NCI-H526 treated with DMSO at 0.1 percent for 48 hours (cell line): Measurements from ENCODE around the gene UNC5B.

Experiments
- DNase-seq: peaks from one replicate; lab custom pipeline; 2025; lab: John Stamatoyannopoulos, UW

Gene UNC5B

DNA sequence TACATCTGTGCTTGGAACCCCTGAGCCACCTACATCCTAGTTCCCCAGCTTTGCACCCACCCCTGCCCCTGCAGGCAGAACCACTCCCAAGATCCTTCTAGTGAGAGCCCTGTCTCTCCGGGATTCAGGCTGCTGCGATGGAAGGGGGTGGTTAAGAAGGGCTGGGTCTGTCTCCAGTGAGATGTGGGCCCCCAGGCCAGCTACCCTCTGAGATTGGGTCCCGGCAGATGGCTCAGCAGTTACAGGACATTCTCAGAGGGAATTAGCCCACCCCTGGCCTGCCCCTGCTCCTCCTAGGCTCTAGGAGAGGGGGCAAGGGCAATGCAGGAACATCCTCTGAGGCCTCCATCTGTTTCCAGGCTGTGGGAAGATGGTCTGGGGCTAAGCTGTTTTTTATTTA lies 134.4 kb downstream of the UNC5B start:
- no peak for DNase-seq

DNA sequence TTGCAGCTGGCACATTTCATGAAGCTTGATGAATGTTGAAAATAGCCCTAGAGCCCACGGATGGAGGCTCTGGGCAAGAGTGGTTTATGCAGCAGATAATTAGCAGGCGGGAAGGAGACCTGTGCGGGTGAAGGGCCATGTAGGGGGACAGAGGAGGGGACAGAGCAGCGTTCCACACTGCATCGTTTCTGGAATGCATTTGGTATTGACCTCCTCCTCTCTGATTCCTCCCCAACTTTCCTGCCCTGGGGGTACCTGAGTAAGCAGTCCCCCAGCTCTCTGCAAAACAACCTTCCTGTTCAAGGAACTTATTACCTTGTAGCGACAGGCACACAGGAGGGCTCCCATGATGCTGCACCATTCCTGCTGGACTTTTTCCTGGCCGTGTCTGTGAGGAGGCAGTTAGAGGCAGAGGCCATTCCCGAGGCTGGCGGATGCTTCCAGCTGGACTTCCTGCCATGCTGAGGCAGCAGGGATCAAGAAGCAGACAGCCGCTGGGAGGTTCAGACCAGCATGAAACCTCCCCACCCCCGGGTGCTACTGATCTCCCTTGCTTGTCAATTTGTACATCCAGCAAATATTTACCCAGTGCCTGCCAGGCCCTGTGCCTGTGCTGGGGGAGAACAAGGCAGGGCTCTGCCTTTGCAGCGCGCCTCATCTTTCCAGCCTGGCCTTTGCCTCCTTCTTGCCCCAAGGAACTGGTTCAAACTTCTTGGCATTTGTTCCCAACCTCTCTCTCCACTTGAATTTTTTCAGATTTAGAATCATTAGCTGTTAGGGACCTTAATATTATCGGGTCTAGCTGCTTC lies 135.4 kb downstream of the UNC5B start:
- no peak for DNase-seq

DNA sequence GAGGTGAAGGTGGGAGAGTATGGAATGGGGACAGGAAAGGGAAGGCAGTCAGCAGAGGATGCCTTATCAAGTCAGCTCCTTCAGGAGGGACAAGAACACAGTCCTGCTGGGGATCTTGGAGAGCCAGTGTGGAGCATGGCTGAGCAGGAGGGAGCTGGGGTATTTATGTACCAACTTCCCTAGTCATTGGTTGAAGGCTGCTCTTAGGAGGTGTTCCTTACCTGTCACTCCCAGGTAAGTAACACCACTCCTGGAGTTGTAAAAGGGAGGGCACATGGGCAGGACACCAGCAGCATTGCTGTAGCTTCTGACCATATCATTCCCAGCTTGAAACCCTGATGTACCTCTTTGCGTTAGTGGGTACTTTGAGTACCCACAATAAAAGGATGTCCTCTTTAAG lies 136.5 kb downstream of the UNC5B start:
- no peak for DNase-seq

DNA sequence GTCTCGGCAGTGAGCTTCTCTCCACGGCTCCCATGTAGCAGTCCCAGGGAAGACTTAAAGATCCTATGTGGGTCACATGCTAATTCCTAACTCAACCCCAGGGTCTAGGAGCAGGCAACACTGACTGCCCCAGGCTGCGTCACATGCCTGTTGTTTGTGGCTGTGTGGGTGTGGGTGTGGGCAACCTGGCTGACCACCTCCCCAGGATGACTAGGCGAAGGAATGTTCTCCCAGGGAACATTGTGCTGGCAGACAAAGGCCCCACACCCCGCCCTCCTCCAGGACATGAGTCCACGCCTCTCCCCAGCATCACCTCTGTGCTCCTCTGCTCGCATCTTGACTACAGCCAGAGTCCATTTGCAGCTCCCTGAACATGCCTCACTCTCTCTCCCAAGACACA lies 137.0 kb downstream of the UNC5B start:
- DNase-seq: no peak

DNA sequence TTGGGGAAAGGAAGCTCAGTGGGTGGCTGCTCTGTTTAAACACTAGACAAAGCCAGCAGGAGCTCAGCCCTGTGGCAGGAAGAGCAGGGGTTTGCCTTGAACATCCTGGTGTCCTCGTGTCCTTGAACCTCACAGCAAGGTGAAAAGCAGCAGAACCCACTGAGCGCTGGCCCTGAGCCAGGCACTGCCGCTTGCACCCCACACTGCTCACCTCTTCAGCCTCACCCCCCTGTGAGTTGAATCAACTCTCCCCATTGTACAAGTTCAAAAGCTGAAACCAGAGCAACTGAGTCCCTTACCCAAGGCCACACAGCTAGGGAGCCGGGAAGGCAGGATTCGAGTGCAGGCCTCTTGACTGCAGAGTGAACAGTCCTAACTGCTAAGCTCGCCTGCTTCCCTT lies 138.7 kb downstream of the UNC5B start:
- DNase-seq: no peak

DNA sequence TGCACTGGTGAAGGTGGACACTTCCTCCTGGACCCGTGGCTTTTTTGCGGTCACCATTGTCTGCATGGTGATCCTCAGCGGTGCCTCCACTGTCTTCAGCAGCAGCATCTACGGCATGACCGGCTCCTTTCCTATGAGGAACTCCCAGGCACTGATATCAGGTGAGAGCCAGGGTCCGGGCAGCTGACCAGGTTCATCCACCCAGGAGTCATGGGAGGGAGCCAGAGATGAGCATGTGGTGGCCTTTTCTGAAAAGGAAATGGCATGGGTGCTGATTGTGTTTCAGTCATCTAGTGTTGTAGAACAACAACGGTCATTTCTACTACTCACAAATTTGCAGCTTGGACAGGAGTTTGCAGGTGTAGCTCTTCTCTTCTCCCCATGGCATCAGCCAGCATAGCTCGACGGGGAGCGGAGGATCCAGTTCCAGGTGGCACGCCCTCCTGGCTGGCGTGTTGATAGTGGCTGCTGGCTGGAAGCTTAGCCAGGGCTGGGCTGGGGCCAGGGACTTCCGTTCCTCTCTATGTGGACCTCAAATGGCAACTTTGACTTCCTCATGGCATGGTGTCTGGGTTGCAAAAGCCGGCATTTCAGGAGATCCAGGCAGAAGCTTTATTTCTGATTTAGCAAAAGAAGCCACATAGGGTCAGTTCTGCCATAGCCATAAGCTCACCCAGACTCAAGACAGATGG lies 139.4 kb downstream of the UNC5B start:
- no peak for DNase-seq
